BE2C (cell line): ENCODE results near the gene SNUPN. TPM values are rescaled to one million over a fixed set of nuclear protein-coding genes. Genes with fewer than 3 reads are reported as not detected.

Source experiments
- DNase-seq: peaks from one replicate; pipeline ENCODE4 v3.0.0-alpha.2; 2020
- H3K27me3 ChIP-seq: fragments of 250-450 bp; sonication (Bioruptor Pico); 2 replicates; pipeline ENCODE4 v1.5.1; 2020; ENCODE audit warnings: mild to moderate bottlenecking
- H3K36me3 ChIP-seq: fragments of 250-450 bp; sonication (Bioruptor Pico); 2 replicates; pipeline ENCODE4 v1.5.1; 2020; ENCODE audit warnings: mild to moderate bottlenecking
- H3K4me1 ChIP-seq: fragments of 250-450 bp; sonication (Bioruptor Pico); 2 replicates; pipeline ENCODE4 v1.5.1; 2020
- H3K4me3 ChIP-seq: 2 replicates; pipeline ENCODE4 v1.5.1; 2011; ENCODE audit warnings: low read depth, low read length
- H3K9me3 ChIP-seq: fragments of 250-450 bp; sonication (Bioruptor Pico); 2 replicates; pipeline ENCODE4 v1.5.1; 2020
- polyA plus RNA-seq: library from polyadenylated mRNA; unstranded; fragments of >200 nt; gene quantifications from one replicate; pipeline ENCODE4 v1.2.1, GENCODE V29; 2012; ENCODE audit warnings: low read depth, missing spikeins; ENCODE audit not compliant: insufficient read length, insufficient read depth
- TF ChIP-seq, protein P1 (sequence below): IDR thresholded peaks from 2 replicates; pipeline ENCODE4 v1.5.1; 2012; ENCODE audit warnings: mild to moderate bottlenecking, low read depth, low read length

Gene SNUPN
- polyA plus RNA-seq: 15.7 TPM

DNA sequence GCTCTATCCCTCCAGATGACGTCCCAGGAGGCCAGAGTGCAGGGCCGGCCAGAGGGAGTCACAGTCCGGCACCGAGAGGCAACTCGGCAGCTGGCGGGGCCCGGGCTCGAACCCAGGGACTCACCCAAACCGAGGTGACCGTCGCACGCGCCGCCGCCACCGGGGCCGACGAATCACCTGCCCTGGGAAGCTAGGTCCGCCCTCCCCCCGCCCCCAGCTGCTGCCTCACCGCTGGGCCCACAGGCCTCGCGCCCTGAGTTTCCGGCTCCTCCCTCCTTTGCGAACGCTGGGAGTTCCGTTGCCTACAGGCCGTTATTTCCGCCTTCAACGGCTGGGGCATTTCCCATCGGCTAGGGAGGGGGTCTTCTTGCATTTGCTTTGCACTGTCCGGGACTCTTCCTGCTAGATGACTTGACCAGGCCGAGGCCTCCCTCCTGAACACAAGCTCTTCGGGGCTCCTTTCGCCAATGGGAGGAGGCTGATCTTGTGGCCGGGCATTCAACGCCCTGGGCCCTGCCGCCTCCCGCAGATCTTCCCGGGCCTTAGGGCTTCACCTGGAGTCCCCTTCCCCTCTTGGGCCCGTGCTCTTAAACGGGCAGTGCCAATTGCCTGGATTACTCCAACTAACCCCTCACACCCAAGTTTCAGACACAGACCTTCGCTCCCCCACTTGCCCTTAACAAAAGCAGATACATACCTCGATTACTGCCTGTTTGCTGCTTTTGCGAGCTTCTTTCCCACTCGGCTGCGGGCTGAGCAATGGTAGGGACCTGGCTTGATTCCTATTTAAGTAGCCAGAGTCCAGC is at the start of gene SNUPN:
SNUPN (minus strand) TSS at position 184 of the 806 bp plus-strand sequence. CDS start 4,674 bp downstream, outside the sequence.
- H3K9me3 ChIP-seq: no peaks in the 10 kb centered on the region
- peak within 1 kb of the TSS; percentile 93 for H3K4me3 ChIP-seq
- no peaks in the 10 kb centered on the region for H3K4me1 ChIP-seq
- H3K27me3 ChIP-seq: no peaks in the 10 kb centered on the region
- peak; percentile 94 for DNase-seq
- TF ChIP-seq, protein P1, sequence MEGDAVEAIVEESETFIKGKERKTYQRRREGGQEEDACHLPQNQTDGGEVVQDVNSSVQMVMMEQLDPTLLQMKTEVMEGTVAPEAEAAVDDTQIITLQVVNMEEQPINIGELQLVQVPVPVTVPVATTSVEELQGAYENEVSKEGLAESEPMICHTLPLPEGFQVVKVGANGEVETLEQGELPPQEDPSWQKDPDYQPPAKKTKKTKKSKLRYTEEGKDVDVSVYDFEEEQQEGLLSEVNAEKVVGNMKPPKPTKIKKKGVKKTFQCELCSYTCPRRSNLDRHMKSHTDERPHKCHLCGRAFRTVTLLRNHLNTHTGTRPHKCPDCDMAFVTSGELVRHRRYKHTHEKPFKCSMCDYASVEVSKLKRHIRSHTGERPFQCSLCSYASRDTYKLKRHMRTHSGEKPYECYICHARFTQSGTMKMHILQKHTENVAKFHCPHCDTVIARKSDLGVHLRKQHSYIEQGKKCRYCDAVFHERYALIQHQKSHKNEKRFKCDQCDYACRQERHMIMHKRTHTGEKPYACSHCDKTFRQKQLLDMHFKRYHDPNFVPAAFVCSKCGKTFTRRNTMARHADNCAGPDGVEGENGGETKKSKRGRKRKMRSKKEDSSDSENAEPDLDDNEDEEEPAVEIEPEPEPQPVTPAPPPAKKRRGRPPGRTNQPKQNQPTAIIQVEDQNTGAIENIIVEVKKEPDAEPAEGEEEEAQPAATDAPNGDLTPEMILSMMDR: no peak
- no peaks in the 10 kb centered on the region for H3K36me3 ChIP-seq

DNA sequence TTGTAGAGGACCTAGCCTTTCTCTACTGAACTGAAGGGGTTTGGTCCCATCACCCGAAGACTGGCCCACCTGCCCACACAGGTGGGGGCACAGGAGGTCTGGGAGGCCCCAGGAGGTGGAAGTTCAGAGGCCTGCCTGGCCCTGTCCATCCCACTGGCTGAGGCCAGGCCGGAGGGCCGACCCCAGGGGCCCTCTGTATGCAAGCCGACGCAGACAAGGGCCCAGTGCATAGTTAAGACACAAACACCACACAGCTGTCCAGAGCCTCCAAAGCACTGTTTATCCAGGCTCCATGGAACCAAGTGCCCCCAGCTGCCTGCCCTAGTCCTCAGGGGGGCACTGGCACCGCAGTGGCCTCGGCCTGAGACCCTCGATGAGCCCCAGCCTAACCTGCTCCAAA is 48.8 kb upstream of the SNUPN start:
- TF ChIP-seq, protein P1: no peak
- H3K27me3 ChIP-seq: no peaks in the 10 kb centered on the region
- H3K36me3 ChIP-seq: no peaks in the 10 kb centered on the region
- no peak for DNase-seq
- no peak overlapping the region for H3K4me3 ChIP-seq
- H3K4me1 ChIP-seq: peaks cover 16% of the 10 kb centered on the region
- H3K9me3 ChIP-seq: no peaks in the 10 kb centered on the region

DNA sequence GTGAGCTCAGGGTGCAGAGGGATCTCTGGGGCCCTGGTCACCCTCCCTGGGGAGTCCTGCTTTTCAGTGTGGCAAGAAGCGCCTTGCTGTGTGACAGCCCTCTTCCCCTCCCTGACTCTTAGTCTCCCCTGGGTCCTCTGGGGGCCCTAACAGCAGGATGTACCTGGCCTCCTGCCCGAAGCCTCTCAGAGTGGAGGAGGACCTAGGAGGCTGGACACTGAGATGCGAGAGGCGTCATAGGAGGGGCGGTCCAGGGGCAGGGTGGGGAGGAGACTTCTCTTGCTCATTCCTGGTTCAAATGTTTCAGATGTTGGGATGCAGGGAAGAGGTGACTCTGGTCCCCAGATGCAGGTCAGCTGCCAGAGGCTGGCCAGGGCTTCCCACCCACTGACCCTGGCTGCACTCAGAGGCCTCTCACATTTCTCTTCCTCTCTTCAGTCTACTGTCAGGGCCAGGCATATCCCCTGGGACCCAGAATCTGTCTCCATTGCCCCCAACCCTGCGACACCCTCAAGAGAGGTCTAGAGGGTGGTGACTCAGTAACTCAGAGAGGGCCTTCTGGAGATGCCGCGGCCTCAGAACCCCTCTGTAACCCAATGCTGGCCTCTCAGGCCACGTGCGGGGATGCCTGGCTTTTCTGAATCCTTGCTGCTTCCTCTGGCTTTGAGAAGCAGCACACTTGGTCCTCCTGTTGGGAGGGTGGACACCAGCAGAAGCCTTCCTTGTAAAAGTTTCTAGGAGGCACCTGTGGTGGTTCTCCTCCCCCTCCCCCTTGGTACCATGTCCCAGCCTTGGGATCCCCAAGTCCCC is 48.1 kb upstream of the SNUPN start:
- Histone ChIP-seq H3K4me3 (no peak overlapping the region), H3K36me3 (no peaks in the 10 kb centered on the region), H3K9me3 (no peaks in the 10 kb centered on the region), H3K27me3 (no peaks in the 10 kb centered on the region), H3K4me1 (peaks cover 16% of the 10 kb centered on the region)
- DNase-seq: no peak
- TF ChIP-seq, protein P1: no peak

DNA sequence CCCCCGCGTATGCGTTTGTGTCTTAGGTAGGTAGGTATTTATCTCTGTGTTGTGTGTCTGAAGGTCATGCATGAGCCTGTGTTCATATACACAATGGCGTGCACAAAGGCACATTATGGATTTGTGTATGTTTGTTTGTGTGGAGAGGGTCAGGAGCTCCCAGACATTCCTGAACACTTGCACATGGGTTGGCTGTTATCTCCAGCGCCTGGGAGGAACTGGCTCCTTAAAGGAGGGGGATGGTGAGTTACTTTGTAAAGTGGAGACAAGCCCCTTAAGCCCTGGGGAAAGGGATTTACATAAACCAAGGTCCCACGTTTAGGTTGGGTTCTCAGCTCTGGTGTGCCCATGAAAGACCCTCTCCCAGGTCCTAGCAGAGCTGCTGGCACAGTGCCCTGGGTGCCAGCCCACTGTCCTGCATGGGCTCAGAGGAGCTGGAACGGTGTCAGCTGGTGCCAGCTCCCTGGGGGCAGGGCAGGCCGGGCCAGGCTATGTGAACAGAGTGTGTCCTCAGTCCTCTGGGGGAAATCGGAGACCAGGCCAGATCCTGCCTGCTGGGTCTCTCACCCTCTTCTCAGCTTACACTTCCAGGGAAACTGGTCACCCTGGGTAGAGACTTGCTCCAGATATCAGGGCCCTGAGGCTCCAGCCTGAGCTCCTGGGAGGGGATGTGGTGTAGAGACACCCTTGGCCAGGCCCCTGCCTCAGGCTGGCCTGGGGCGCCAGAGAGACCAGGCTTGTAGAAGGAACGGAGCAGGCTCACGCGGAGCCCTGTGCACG is 47.3 kb upstream of the SNUPN start:
- Histone ChIP-seq H3K4me1 (peaks cover 16% of the 10 kb centered on the region), H3K27me3 (no peaks in the 10 kb centered on the region), H3K9me3 (no peaks in the 10 kb centered on the region), H3K4me3 (no peak overlapping the region), H3K36me3 (no peaks in the 10 kb centered on the region)
- TF ChIP-seq, protein P1: no peak
- DNase-seq: peak; percentile 56

DNA sequence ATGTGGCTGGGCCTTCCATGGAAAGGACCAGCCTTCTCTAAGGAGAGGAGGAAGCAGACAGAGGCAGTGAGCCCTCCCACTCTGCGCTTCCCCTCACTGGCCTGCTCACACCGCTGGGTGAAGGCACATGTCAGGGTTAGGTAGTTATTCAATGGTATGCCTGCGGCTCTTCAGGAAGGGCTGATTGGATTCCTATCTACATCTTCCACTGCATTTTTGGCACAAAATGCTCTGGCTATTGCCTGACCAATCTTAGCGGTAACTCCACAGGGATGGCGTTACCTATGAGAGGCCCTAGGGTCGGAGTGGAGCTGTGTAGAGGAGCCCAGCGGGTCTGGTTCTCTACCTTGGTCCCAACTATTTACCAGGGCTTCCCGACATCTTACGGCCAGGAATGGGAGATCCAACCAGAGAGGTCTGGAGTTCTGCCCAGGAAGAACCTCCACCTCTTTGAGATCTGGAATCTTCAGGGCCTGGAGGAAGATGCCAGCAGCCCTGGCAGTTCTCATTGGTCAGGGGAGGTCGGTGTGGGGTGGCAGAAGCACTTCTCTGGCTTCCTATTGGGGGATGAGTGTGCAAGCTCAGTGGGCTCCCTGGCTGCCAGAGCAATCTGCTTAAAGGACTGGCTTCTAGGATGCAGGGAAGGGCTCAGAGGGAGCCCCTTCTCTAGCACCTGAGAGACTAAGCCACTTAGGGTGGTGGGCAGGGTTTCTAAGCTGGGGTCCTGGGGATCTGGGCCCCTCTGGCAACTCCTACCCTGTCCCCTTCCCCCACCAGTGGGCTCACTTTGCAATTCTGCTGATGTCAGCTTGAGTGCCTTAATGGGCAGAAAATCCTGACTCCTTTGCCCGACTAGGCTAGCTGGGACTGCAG is 46.4 kb upstream of the SNUPN start:
- no peak for DNase-seq
- Histone ChIP-seq H3K4me1 (peaks cover 16% of the 10 kb centered on the region), H3K36me3 (no peaks in the 10 kb centered on the region), H3K27me3 (no peaks in the 10 kb centered on the region), H3K9me3 (no peaks in the 10 kb centered on the region), H3K4me3 (no peak overlapping the region)
- TF ChIP-seq, protein P1: no peak
